GM18511 (cell line): ENCODE results near the gene PRDM13.
"Not testable (repeated sequence)": the region's sequence is repeated elsewhere in the genome, so short reads cannot be mapped to it uniquely, and the experiment has no call there.

Experiments
- ATAC-seq: cut with Tn5 transposase; IDR thresholded peaks from one replicate; pipeline ENCODE4 v1.9.1; 2021; ENCODE audit warnings: mild to moderate bottlenecking, moderate library complexity; ENCODE audit not compliant: unreplicated experiment

Gene PRDM13

GRCh38 chr6:99622044-99622443 lies 15.4 kb downstream of the PRDM13 start:
- not testable (repeated sequence) for ATAC-seq

GRCh38 chr6:99629293-99629692 lies 22.7 kb downstream of the PRDM13 start:
- ATAC-seq = no peak

GRCh38 chr6:99637629-99638028 lies 31.0 kb downstream of the PRDM13 start:
- ATAC-seq = no peak

GRCh38 chr6:99638358-99638757 lies 31.7 kb downstream of the PRDM13 start:
- ATAC-seq = not testable (repeated sequence)

- ATAC-seq = no peak
Measured at GRCh38 chr6:99641270-99641669, 34.6 kb downstream of the PRDM13 start.

GRCh38 chr6:99645986-99646385 lies 39.4 kb downstream of the PRDM13 start:
- ATAC-seq = no peak

GRCh38 chr6:99650091-99650571 lies 43.5 kb downstream of the PRDM13 start:
- not testable (repeated sequence) for ATAC-seq

GRCh38 chr6:99660206-99660605 lies 53.6 kb downstream of the PRDM13 start:
- no peak for ATAC-seq

- ATAC-seq = no peak
Measured at GRCh38 chr6:99661870-99662269, 55.2 kb downstream of the PRDM13 start.

GRCh38 chr6:99662616-99663015 lies 56.0 kb downstream of the PRDM13 start:
- ATAC-seq = no peak
